Spleen (tissue), 11 donors: ENCODE results near the gene SPNS1. TPM values are rescaled to one million over a fixed set of nuclear protein-coding genes. Genes with fewer than 3 reads are reported as not detected.

Source experiments
- DNase-seq: peaks from one replicate; pipeline ENCODE4 v3.0.0-alpha.2; 2020
- H3K27ac ChIP-seq, 8 donors: fragments of 200-600 bp; sonication (generic) in 7 of 8; 1 replicate in 4 of 8; 2 replicates in 4 of 8; pipeline versions ENCODE4 v1.5.0 to v1.8.0; 2016 to 2021; ENCODE audit warnings: inconsistent platforms in 4 of 8, mild to moderate bottlenecking in 4 of 8, moderate library complexity in 1 of 8
- H3K27me3 ChIP-seq, 7 donors: fragments of 200-600 bp; sonication (generic) in 6 of 7; replicated peaks in 1 of 7; 1 replicate in 4 of 7; 2 replicates in 3 of 7; pipeline versions ENCODE4 v1.5.0 to v1.8.0; 2016 to 2021; ENCODE audit warnings: inconsistent platforms in 3 of 7, mild to moderate bottlenecking in 1 of 7
- H3K36me3 ChIP-seq, 6 donors: fragments of 200-600 bp; sonication (generic) in 5 of 6; 1 replicate in 4 of 6; 2 replicates in 2 of 6; pipeline versions ENCODE4 v1.5.0 to v1.8.0; 2016 to 2021; ENCODE audit warnings: inconsistent platforms in 2 of 6
- H3K4me1 ChIP-seq, 6 donors: fragments of 200-600 bp; sonication (generic) in 5 of 6; 1 replicate in 3 of 6; 2 replicates in 3 of 6; pipeline versions ENCODE4 v1.5.0 to v1.8.0; 2016 to 2021; ENCODE audit warnings: inconsistent platforms in 3 of 6
- H3K4me3 ChIP-seq, 8 donors: fragments of 200-600 bp; sonication (generic) in 7 of 8; 1 replicate in 4 of 8; 2 replicates in 4 of 8; pipeline versions ENCODE4 v1.5.0 to v1.8.0; 2016 to 2021; ENCODE audit warnings: inconsistent platforms in 4 of 8, mild to moderate bottlenecking in 4 of 8, moderate library complexity in 2 of 8
- H3K9me3 ChIP-seq, 8 donors: fragments of 200-600 bp; sonication (generic) in 7 of 8; 1 replicate in 4 of 8; 2 replicates in 4 of 8; pipeline versions ENCODE4 v1.5.0 to v1.8.0; 2016 to 2021; ENCODE audit warnings: inconsistent platforms in 4 of 8
- POLR2A ChIP-seq, 3 donors: fragments of 450-650 bp; IDR thresholded peaks; one replicate each; pipeline ENCODE4 v1.5.1; 2017; ENCODE audit warnings: antibody characterized with exemption in 3 of 3, mild to moderate bottlenecking in 1 of 3
- POLR2AphosphoS5 ChIP-seq, 3 donors: sonication (generic); formaldehyde crosslinking; IDR thresholded peaks; one replicate each; pipeline ENCODE4 v1.5.1; 2017; ENCODE audit warnings: antibody characterized with exemption in 3 of 3
- WGBS, 5 donors: extraction: QIAGEN DNeasy Blood & Tissue Kit in 3 of 5; methylation state at CpG; one replicate each; pipeline versions ENCODE4 v1.1.5 to v1.1.7; 2013 to 2018; 5-methylcytosine and 5-hydroxymethylcytosine counted together
- intact Hi-C: fragments of 100-400 bp; cut with DNase I; formaldehyde crosslinking; loops from one replicate; pipeline ENCODE4 v1.15.0; 2023; ENCODE audit warnings: low total_unique reads
- polyA plus RNA-seq, 3 donors: library from polyadenylated mRNA; stranded (reverse); fragments of 200-250 nt; gene quantifications; one replicate each; pipeline ENCODE4 v1.2.1, GENCODE V29; 2013
- total RNA-seq, 7 donors: library from RNA; depleted of rRNA in 3 of 7; stranded (reverse); fragments of >200 nt in 3 of 7; fragmentation: NEBNext Ultra II Directional in 4 of 7; extraction: Animal tissue kit (Norgen Biotek cat#: 25700) in 4 of 7; gene quantifications; one replicate each; pipeline versions ENCODE4 v1.1.0 to v1.2.1, GENCODE V29; 2016 to 2021
- TF ChIP-seq, protein P1 (sequence below), 11 experiments: fragments of 200-600 bp in 7 of 11; fragments of 450-650 bp in 4 of 11; sonication (generic) in 4 of 11; IDR thresholded peaks in 8 of 11; conservative IDR thresholded peaks in 3 of 11; 1 replicate in 7 of 11; 2 replicates in 4 of 11; pipeline versions ENCODE4 v1.4.0 to v1.8.0; 2016 to 2021; ENCODE audit warnings: antibody characterized with exemption in 11 of 11, inconsistent platforms in 4 of 11, mild to moderate bottlenecking in 1 of 11
- donor health status: healthy with polysubstance abuse.
- donor health status: DM: no; HTN: no; CAD: no; lungs with moderate emphysema.
- donor health status: DM: no; HTN: no; CAD: no.
- donor health status: Bipolar disorder and iron deficiency.
- donor health status: healthy.
- donor health status: DM: no; HTN: no; CAD: no.
- donor health status: DM: yes; HTN: yes; CAD: no.

Gene SPNS1
- total and polyA plus RNA-seq, 10 donors: 26.9 to 91.4 (median 30.9) TPM

GRCh38 chr16:28958216-28958615 is 16.4 kb upstream of the SPNS1 start:
- DNase-seq: no peak
- Histone ChIP-seq H3K27me3 (no peaks in the 10 kb centered on the region), H3K36me3 (peaks cover 9 to 100% (median 79%) of the 10 kb centered on the region in 6 donors), H3K4me1 (peaks cover 0 to 18% (median 5%) of the 10 kb centered on the region in 6 donors), H3K27ac (no peak overlapping the region), H3K4me3 (no peak overlapping the region), H3K9me3 (no peaks in the 10 kb centered on the region)
- WGBS, 5 donors: 86 to 96% (median 91%) methylated on average over 7 to 9 of the region's 9 CpGs
- intact Hi-C loops: no loop called here
- TF ChIP-seq POLR2A (IDR thresholded peaks at IDR 0.05) (no peak), POLR2AphosphoS5 (IDR thresholded peaks at IDR 0.05) (no peak)
- TF ChIP-seq, protein P1, sequence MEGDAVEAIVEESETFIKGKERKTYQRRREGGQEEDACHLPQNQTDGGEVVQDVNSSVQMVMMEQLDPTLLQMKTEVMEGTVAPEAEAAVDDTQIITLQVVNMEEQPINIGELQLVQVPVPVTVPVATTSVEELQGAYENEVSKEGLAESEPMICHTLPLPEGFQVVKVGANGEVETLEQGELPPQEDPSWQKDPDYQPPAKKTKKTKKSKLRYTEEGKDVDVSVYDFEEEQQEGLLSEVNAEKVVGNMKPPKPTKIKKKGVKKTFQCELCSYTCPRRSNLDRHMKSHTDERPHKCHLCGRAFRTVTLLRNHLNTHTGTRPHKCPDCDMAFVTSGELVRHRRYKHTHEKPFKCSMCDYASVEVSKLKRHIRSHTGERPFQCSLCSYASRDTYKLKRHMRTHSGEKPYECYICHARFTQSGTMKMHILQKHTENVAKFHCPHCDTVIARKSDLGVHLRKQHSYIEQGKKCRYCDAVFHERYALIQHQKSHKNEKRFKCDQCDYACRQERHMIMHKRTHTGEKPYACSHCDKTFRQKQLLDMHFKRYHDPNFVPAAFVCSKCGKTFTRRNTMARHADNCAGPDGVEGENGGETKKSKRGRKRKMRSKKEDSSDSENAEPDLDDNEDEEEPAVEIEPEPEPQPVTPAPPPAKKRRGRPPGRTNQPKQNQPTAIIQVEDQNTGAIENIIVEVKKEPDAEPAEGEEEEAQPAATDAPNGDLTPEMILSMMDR (IDR thresholded peaks at IDR 0.05 in 8 of 11, conservative IDR thresholded peaks at IDR 0.05 in 3 of 11): no peak

DNA sequence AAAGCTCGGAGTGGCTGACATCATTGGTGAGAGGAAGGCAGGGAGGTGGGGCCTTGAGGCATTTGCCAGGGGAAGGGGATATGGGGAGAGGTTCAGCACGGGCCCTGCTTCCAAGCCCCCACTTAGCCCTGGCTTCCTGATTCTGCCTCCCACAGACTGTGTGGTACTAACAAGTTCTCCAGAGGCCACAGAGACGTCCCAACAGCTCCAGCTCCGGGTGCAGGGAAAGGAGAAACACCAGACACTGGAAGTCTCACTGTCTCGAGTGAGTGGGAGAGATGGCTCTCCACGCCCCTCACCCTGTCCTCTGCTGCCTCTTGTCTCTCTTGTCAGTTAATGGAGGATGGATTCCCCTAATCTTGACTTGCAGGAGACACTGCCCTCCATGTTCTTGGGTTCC is 15.7 kb upstream of the SPNS1 start:
- TF ChIP-seq, protein P1 (IDR thresholded peaks at IDR 0.05 in 8 of 11, conservative IDR thresholded peaks at IDR 0.05 in 3 of 11): no peak
- TF ChIP-seq POLR2AphosphoS5 (IDR thresholded peaks at IDR 0.05) (no peak), POLR2A (IDR thresholded peaks at IDR 0.05) (no peak)
- intact Hi-C loops: no loop called here
- WGBS, 5 donors: 87 to 100% (median 91%) methylated on average over 1 to 6 of the region's 6 CpGs

DNA sequence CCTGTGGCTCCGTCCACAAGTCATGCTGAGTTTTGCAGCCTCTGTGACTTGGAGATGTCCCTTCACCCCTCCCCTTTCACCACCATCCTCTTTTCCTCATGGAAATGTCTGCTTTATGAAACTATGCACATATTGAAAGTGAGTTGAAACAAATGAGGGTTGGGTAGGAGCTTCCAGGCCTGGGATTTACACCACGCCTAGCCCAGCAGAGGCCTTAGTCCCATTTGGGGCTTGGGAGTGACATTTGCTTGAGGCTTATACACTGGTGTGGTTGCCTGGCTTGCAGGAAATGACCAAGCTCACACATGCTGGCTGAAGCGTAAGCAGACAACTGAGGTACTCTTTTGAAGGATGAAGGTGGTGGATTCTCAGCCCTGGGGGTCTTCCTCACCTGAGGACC is 10.5 kb upstream of the SPNS1 start:
- Histone ChIP-seq H3K36me3 (peaks cover 9 to 73% (median 55%) of the 10 kb centered on the region in 6 donors), H3K4me3 (no peak overlapping the region), H3K27ac (no peak overlapping the region), H3K4me1 (no peaks in the 10 kb centered on the region), H3K9me3 (no peaks in the 10 kb centered on the region), H3K27me3 (no peaks in the 10 kb centered on the region)
- WGBS, 5 donors: 75 to 94% (median 93%) methylated on average over 2 to 3 of the region's 3 CpGs
- intact Hi-C loops: no loop called here
- TF ChIP-seq POLR2A (IDR thresholded peaks at IDR 0.05) (no peak), POLR2AphosphoS5 (IDR thresholded peaks at IDR 0.05) (no peak)
- TF ChIP-seq, protein P1 (IDR thresholded peaks at IDR 0.05 in 8 of 11, conservative IDR thresholded peaks at IDR 0.05 in 3 of 11): no peak
- DNase-seq: no peak

More for the DNA sequence above, 15.7 kb upstream of the SPNS1 start:
- H3K4me1 ChIP-seq: peaks cover 0 to 12% (median under 1%) of the 10 kb centered on the region in 6 donors
- H3K27ac ChIP-seq: no peak overlapping the region
- peaks cover 9 to 100% (median 83%) of the 10 kb centered on the region in 6 donors for H3K36me3 ChIP-seq
- H3K4me3 ChIP-seq: no peak overlapping the region
- no peak for DNase-seq
- H3K9me3 ChIP-seq: no peaks in the 10 kb centered on the region
- H3K27me3 ChIP-seq: no peaks in the 10 kb centered on the region

DNA sequence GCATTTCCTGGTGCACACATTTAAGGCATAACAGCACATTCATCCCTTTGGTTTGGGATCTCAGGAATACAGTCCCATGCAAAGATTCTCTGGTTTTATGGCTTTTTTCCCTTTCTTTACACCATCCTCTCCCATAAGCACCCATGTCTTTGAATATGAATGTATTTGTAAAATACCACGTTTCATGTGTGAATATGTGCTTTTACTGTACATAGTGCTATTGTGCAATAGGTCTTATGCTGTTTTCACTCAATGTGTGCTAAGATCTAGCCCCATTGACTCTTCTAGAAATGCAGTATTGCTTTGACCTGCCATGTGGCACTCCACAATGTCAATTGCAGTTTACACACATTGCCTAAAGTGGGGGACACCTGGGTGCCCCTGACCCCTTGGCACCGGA is 10.1 kb upstream of the SPNS1 start:
- WGBS, 5 donors: 85 to 91% (median 88%) methylated on average over 2 of the region's 2 CpGs
- Histone ChIP-seq H3K27ac (no peak overlapping the region), H3K4me1 (no peaks in the 10 kb centered on the region), H3K9me3 (no peaks in the 10 kb centered on the region), H3K27me3 (no peaks in the 10 kb centered on the region), H3K4me3 (no peak overlapping the region), H3K36me3 (peaks cover 9 to 69% (median 52%) of the 10 kb centered on the region in 6 donors)
- TF ChIP-seq, protein P1 (IDR thresholded peaks at IDR 0.05 in 8 of 11, conservative IDR thresholded peaks at IDR 0.05 in 3 of 11): no peak
- no peak for TF ChIP-seq POLR2A (IDR thresholded peaks at IDR 0.05)
- no peak for TF ChIP-seq POLR2AphosphoS5 (IDR thresholded peaks at IDR 0.05)
- DNase-seq: no peak
- intact Hi-C loops: no loop called here
